HCT116 (cell line): Measurements from ENCODE around the gene CHRNE. TPM values are rescaled to one million over a fixed set of nuclear protein-coding genes. Genes with fewer than 3 reads are reported as not detected.
"Not testable (repeated sequence)": the region's sequence is repeated elsewhere in the genome, so short reads cannot be mapped to it uniquely, and the experiment has no call there.

Experiments
- ATAC-seq: fragments of 200-7000 bp; cut with Tn5 transposase; 2 replicates; pipeline ENCODE4 v1.9.1; 2020; ENCODE audit warnings: mild to moderate bottlenecking, moderate library complexity
- BruUV-seq: library from RNA; stranded (reverse); fragments of 400-500 nt; replicated peaks from 2 replicates; lab custom pipeline; 2021; lab: Mats Ljungman, UMichigan
- CTCF ChIA-PET: fragments of 300-600 bp; sonication (Branson Sonifier 250); formaldehyde crosslinking; loops from one replicate; lab custom pipeline; 2021; ENCODE audit warnings: antibody characterized with exemption; lab: Charles Lee
- POLR2A ChIA-PET: fragments of 300-600, 350-600 bp; sonication (Branson Sonifier 250); formaldehyde crosslinking; loops from one replicate; lab custom pipeline; 2021; ENCODE audit warnings: antibody characterized with exemption; lab: Charles Lee
- RAD21 ChIA-PET, 2 experiments: fragments of 300-600 bp; sonication (Branson Sonifier 250); formaldehyde crosslinking; loops; one replicate each; lab custom pipeline; 2023; ENCODE audit warnings: low total read pairs in 2 of 2; ENCODE audit not compliant: uncharacterized antibody in 2 of 2, unreplicated experiment in 2 of 2, low non-redundant PET in 1 of 2; lab: Charles Lee
- DNase-seq: peaks from one replicate; pipeline ENCODE4 v3.0.0-alpha.2; 2010; ENCODE audit warnings: low read depth, low spot score
- H2AFZ ChIP-seq: fragments of 200-600 bp; shearing (Covaris generic), sonication (generic); 2 replicates; pipeline ENCODE4 v1.6.1; 2017; ENCODE audit warnings: low read depth, mixed run types, mixed read lengths, antibody characterized with exemption, low read length; ENCODE audit not compliant: poor library complexity, severe bottlenecking
- H3K27ac ChIP-seq: 2 replicates; pipeline ENCODE4 v1.5.1; 2012; ENCODE audit warnings: low read depth, low read length
- H3K27me3 ChIP-seq: fragments of 200-600 bp; sonication (generic); 2 replicates; pipeline ENCODE4 v1.6.1; 2016; ENCODE audit warnings: mixed run types, low read length, mixed read lengths; ENCODE audit not compliant: insufficient read depth
- H3K36me3 ChIP-seq, 2 experiments: fragments of 200-500 bp in 1 of 2; fragments of 200-600 bp in 1 of 2; sonication (Bioruptor generic) in 1 of 2; sonication (generic) in 1 of 2; 2 replicates each; pipeline versions ENCODE4 v1.5.1 to v1.6.1; 2014 to 2016; ENCODE audit warnings: low read length in 2 of 2, inconsistent platforms in 1 of 2, mixed read lengths in 1 of 2, mixed run types in 1 of 2; ENCODE audit not compliant: insufficient read depth in 2 of 2, control insufficient read depth in 1 of 2
- H3K4me1 ChIP-seq, 2 experiments: fragments of 200-600 bp in 1 of 2; sonication (generic) in 1 of 2; 2 replicates each; pipeline versions ENCODE4 v1.5.1 to v1.6.1; 2012 to 2017; ENCODE audit warnings: low read length in 2 of 2, inconsistent platforms in 1 of 2, mild to moderate bottlenecking in 1 of 2, mixed read lengths in 1 of 2, mixed run types in 1 of 2, moderate library complexity in 1 of 2; ENCODE audit not compliant: insufficient read depth in 2 of 2, control insufficient read depth in 1 of 2
- H3K4me2 ChIP-seq: fragments of 200-600 bp; sonication (generic); 2 replicates; pipeline ENCODE4 v1.6.1; 2017; ENCODE audit warnings: mixed run types, low read length, mixed read lengths
- H3K4me3 ChIP-seq, 2 experiments: fragments of 200-600 bp in 1 of 2; sonication (generic) in 1 of 2; replicated peaks in 1 of 2; 2 replicates each; pipeline ENCODE4 v1.5.1; 2011 to 2016; ENCODE audit warnings: low read length in 2 of 2, control low read depth in 1 of 2, low read depth in 1 of 2, mild to moderate bottlenecking in 1 of 2, mixed read lengths in 1 of 2, mixed run types in 1 of 2
- H3K79me2 ChIP-seq: fragments of 200-600 bp; sonication (generic); 2 replicates; pipeline ENCODE4 v1.6.1; 2017; ENCODE audit warnings: mild to moderate bottlenecking, mixed run types, low read length, moderate library complexity, mixed read lengths; ENCODE audit not compliant: insufficient read depth
- H3K9ac ChIP-seq: fragments of 200-600 bp; sonication (generic); 2 replicates; pipeline ENCODE4 v1.6.1; 2016; ENCODE audit warnings: low read length, mixed read lengths
- H3K9me2 ChIP-seq: fragments of 200-600 bp; sonication (generic), shearing (Covaris generic); 2 replicates; pipeline ENCODE4 v1.6.1; 2017; ENCODE audit warnings: mixed run types, mild to moderate bottlenecking, moderate library complexity; ENCODE audit not compliant: insufficient read depth
- H3K9me3 ChIP-seq, 2 experiments: fragments of 200-500 bp in 1 of 2; fragments of 200-600 bp in 1 of 2; sonication (Bioruptor generic) in 1 of 2; sonication (generic) in 1 of 2; 2 replicates each; pipeline ENCODE4 v1.6.1; 2014 to 2017; ENCODE audit warnings: low read length in 2 of 2, mixed read lengths in 2 of 2, inconsistent platforms in 1 of 2, low read depth in 1 of 2, mild to moderate bottlenecking in 1 of 2, mixed run types in 1 of 2, moderate library complexity in 1 of 2; ENCODE audit not compliant: control insufficient read depth in 1 of 2, insufficient read depth in 1 of 2
- H4K20me1 ChIP-seq: fragments of 200-600 bp; sonication (generic), shearing (Covaris generic); 2 replicates; pipeline ENCODE4 v1.6.1; 2017; ENCODE audit warnings: mixed run types, mild to moderate bottlenecking, moderate library complexity; ENCODE audit not compliant: insufficient read depth
- CBX3 ChIP-seq: IDR thresholded peaks from 2 replicates; pipeline ENCODE4 v1.6.1; 2012; ENCODE audit warnings: low read depth
- CTCF ChIP-seq, 3 experiments: fragments of 200-600 bp in 1 of 3; sonication (generic) in 1 of 3; IDR thresholded peaks in 2 of 3; conservative IDR thresholded peaks in 1 of 3; 2 replicates each; pipeline ENCODE4 v1.5.1; 2012 to 2017; ENCODE audit warnings: low read depth in 2 of 3, low read length in 2 of 3, antibody characterized with exemption in 1 of 3, borderline replicate concordance in 1 of 3, control low read depth in 1 of 3, mild to moderate bottlenecking in 1 of 3, mixed read lengths in 1 of 3, mixed run types in 1 of 3, moderate library complexity in 1 of 3; ENCODE audit not compliant: insufficient read depth in 1 of 3
- ELF1 ChIP-seq: IDR thresholded peaks from 2 replicates; pipeline ENCODE4 v1.6.1; 2012; ENCODE audit warnings: low read depth, borderline replicate concordance
- FOSL1 ChIP-seq: IDR thresholded peaks from 2 replicates; pipeline ENCODE4 v1.6.1; 2012; ENCODE audit warnings: low read depth
- POLR2AphosphoS5 ChIP-seq: IDR thresholded peaks from 2 replicates; pipeline ENCODE4 v1.6.1; 2011; ENCODE audit warnings: mild to moderate bottlenecking, low read depth, low read length, moderate library complexity
- RAD21 ChIP-seq: IDR thresholded peaks from 2 replicates; pipeline ENCODE4 v1.6.1; 2012; ENCODE audit warnings: low read depth, mild to moderate bottlenecking
- SIN3A ChIP-seq: IDR thresholded peaks from 2 replicates; pipeline ENCODE4 v1.6.1; 2012; ENCODE audit warnings: low read depth
- SRF ChIP-seq: IDR thresholded peaks from 2 replicates; pipeline ENCODE4 v1.6.1; 2012; ENCODE audit warnings: low read depth
- ZBTB33 ChIP-seq: IDR thresholded peaks from 2 replicates; pipeline ENCODE4 v1.6.1; 2011; ENCODE audit warnings: mild to moderate bottlenecking, low read length, moderate library complexity; ENCODE audit not compliant: insufficient replicate concordance; ENCODE audit errors: extremely low read depth
- ZFX ChIP-seq: fragments of 450-650 bp; IDR thresholded peaks from 2 replicates; pipeline ENCODE4 v1.6.1; 2017
- intact Hi-C: fragments of 100-400 bp; cut with micrococcal nuclease; formaldehyde crosslinking; loops from 2 replicates; pipeline ENCODE4 v1.10.0; 2022
- total RNA-seq: library from RNA; stranded (reverse); gene quantifications from one replicate; pipeline ENCODE4 v1.2.1, GENCODE V29; 2021; ENCODE audit not compliant: unreplicated experiment
- TF ChIP-seq, protein P1 (sequence below): IDR thresholded peaks from 2 replicates; pipeline ENCODE4 v1.6.1; 2012

Gene CHRNE
- total RNA-seq, 1 experiment from 2014 or later: 0.30 TPM

GRCh38 chr17:4919511-4920047 lies 16.7 kb upstream of the CHRNE start:
- ChIA-PET POLR2A (interaction anchor here (1.1 kb wide), 1 partner anchor 20 kb away, joined by 3 read pairs; the partner anchor contains the start of gene SLC25A11), RAD21 (no interaction called here)
- no TSS peak for BruUV-seq
- Histone ChIP-seq H3K79me2 (no peaks in the 10 kb centered on the region), H2AFZ (no peak overlapping the region), H3K4me1 (no peaks in the 10 kb centered on the region), H3K4me2 (no peak overlapping the region), H3K27ac (no peak overlapping the region)
- intact Hi-C loops: loop anchor here (2.0 kb wide), 1 partner anchor 15 kb away; no protein-coding TSS in a partner anchor
- TF ChIP-seq, protein P1, sequence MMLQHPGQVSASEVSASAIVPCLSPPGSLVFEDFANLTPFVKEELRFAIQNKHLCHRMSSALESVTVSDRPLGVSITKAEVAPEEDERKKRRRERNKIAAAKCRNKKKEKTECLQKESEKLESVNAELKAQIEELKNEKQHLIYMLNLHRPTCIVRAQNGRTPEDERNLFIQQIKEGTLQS: no peak
- TF ChIP-seq ZFX (no peak), CTCF (IDR thresholded peaks at IDR 0.05 in 2 of 3, conservative IDR thresholded peaks at IDR 0.05 in 1 of 3; ENCODE audit: borderline replicate concordance in 1 of 3, insufficient read depth in 1 of 3, low read depth in 2 of 3, low read length in 2 of 3) (no peak), SIN3A (no peak), SRF (no peak), FOSL1 (no peak), RAD21 (no peak), CBX3 (no peak), ELF1 (no peak), ZBTB33 (no peak), POLR2AphosphoS5 (no peak)
- TF ChIP-seq, all 23 proteins: peak for 0
- H3K4me3 ChIP-seq: no peak overlapping the region
- H4K20me1 ChIP-seq: no peaks in the 10 kb centered on the region
- no peaks in the 10 kb centered on the region for H3K27me3 ChIP-seq
- H3K9me2 ChIP-seq: no peaks in the 10 kb centered on the region
- DNase-seq: no peak
- ATAC-seq: no peak
- CTCF ChIA-PET: no interaction called here
- H3K9ac ChIP-seq: no peak overlapping the region
- H3K9me3 ChIP-seq: no peaks in the 10 kb centered on the region
- H3K36me3 ChIP-seq: no peaks in the 10 kb centered on the region

DNA sequence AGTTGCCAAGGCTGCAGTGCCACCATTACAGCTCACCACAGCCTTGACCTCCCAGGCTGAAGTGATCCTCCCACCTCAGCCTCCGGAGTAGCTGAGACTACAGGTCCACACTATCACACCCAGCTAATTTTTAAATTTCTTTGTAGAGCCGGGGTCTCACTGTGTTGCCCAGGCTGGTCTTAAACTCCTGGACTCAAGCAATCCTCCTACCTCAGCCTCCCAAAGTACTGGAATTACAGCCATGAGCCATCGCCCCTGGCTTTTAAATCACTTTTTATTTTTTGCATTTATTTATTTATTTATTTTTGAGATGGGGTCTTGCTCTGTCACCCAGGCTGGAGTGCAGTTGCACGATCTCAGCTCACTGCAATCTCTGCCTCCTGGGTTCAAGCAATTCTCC lies 11.7 kb upstream of the CHRNE start:
- not testable (repeated sequence) for ATAC-seq

More for the DNA sequence above, 11.7 kb upstream of the CHRNE start:
- intact Hi-C loops, H3K36me3 ChIP-seq, H3K9ac ChIP-seq, POLR2A ChIA-PET, RAD21 ChIA-PET, H2AFZ ChIP-seq, BruUV-seq, H3K79me2 ChIP-seq, H4K20me1 ChIP-seq, H3K27me3 ChIP-seq, H3K9me2 ChIP-seq, H3K4me2 ChIP-seq, DNase-seq, H3K4me3 ChIP-seq, H3K27ac ChIP-seq, H3K4me1 ChIP-seq, H3K9me3 ChIP-seq: not testable (repeated sequence)
- CTCF ChIA-PET: interaction anchor here (3.3 kb wide), 1 partner anchor 11 kb away, joined by 12 read pairs; the partner anchor contains the start of gene CHRNE
